Amygdala (tissue), 56 donors: Measurements from ENCODE around the gene PXMP2.

ENCODE experiments used
- DNase-seq, 56 donors: peaks; one replicate each; lab custom pipeline; 2025; lab: John Stamatoyannopoulos, UW

PXMP2 gene

DNA sequence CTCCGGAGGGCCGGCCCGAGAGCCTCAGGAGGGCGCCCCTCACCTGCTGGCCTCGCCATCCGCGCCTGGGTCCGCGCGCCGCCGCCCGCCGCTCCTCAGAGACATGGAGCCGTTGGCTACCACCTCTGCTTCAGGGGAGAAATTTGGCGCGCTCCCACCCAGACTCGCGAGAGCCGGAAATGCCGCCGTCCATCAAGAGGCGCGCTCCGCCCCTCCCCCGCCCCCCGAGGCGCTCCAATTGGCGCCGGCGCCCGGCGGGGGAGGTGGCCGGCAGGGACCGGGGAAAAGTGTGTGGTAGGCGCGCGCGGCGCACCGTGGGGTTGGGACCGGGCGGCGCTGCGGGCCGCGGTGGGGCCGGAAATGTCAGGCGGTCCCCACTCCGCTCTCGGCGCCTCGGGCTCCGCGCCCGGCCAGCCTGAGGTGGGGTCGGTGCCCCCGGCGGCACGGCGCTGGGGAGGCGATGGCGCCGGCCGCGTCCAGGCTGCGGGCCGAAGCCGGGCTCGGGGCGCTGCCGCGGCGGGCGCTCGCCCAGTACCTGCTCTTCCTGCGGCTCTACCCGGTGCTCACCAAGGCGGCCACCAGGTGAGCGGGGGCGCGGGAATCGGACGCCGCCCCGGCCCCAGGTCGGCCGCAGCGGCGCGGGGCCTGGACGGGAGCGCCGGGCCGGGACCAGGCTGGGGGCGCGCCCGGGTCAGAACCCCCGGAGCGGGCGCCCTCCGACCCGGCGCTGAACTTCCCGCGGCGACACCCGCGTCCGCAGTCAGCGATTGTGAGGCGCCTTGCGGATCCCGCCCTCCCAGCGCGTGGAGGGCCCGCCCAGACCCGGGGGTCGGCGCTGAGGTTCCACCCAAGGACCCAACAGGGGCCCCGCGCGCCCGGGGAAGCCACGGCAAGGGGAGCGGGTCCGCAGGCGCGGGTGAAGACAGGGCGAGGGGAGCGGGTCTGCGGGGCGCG, at the start of gene PXMP2, which contains the start of gene POLE:
PXMP2 (plus strand) TSS at position 377 of the 954 bp plus-strand sequence; CDS start at position 461, 84 bp downstream.
POLE (minus strand) TSS at position 132 of the 954 bp plus-strand sequence; CDS start at position 105, 27 bp downstream.
- peak; percentile 15 to 95 (median 85) for DNase-seq

DNA sequence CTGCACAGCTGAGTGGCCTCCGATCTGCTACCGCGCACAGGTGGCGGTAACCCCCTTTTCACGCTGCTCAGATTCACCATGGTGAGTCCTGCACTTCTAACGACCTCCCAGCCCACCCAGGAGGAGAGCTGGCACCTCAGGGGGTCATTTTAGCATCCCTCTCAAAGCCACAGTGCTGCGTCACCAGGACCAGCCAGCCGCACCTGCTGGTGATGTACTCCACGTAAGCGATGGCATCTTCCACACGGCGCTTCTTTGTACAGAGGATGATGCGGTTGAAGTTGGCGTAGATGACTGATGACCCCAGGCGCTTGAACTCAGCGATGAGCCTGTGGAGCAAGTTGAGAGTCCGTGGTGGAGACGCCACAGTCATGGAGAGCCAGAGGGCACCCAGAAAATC, 49.6 kb upstream of the PXMP2 start:
- no peak for DNase-seq

- DNase-seq: peak in 9 of 56 donors; percentile 2 to 53 (median 13)
Measured at GRCh38 chr12:132638541-132639408, 48.6 kb upstream of the PXMP2 start.

DNA sequence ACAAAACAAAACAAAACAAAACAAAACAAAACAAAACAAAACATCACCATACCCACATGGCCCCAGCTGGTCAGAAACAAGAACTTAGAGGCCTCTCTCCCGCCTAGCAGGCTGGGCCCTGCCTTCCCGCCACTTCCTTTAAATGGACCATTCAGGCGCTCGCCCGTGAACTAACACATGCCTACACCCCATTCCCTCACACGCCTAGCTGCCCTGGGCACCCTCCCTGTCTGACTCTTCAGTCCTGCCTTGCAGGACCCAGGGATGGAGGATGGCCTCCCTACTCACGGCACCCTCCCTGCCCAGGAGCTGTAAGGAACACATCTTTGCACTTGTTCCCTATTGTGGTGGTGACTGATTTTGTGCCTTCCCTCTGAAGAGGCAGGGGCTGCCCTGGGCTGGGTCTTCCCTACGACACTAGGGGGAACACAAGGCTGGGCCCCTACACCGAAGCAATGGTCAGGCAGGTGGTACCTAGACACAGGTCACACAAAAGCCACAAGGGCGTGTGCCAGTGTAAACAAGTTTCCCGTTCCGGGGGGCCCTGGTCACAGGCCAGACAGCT, 47.3 kb upstream of the PXMP2 start:
- DNase-seq: no peak

DNA sequence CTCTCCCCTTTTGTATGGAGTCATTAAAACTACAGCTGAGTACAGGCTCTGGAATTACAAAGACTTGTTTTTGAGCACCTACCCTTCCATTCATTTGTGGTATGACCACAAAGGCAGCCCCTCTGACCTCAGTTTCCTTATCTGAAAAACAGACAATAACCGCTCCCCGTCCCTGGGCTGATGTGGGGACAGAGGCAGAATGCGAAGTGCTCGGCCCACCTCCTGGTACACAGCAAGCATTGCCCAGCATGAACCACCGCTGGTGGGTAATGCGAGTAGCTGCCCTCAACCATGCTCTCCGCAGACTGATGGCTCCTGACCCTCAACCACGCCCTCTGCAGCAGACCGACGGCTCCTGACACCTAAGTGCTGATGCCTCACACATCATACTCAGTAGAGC, 46.5 kb upstream of the PXMP2 start:
- no peak for DNase-seq

GRCh38 chr12:132641811-132642650, 45.4 kb upstream of the PXMP2 start:
- no peak for DNase-seq

GRCh38 chr12:132642846-132643835, 44.2 kb upstream of the PXMP2 start:
- DNase-seq: no peak

GRCh38 chr12:132646850-132647249, 40.5 kb upstream of the PXMP2 start:
- no peak for DNase-seq

GRCh38 chr12:132647858-132648257, 39.5 kb upstream of the PXMP2 start:
- DNase-seq: no peak

DNA sequence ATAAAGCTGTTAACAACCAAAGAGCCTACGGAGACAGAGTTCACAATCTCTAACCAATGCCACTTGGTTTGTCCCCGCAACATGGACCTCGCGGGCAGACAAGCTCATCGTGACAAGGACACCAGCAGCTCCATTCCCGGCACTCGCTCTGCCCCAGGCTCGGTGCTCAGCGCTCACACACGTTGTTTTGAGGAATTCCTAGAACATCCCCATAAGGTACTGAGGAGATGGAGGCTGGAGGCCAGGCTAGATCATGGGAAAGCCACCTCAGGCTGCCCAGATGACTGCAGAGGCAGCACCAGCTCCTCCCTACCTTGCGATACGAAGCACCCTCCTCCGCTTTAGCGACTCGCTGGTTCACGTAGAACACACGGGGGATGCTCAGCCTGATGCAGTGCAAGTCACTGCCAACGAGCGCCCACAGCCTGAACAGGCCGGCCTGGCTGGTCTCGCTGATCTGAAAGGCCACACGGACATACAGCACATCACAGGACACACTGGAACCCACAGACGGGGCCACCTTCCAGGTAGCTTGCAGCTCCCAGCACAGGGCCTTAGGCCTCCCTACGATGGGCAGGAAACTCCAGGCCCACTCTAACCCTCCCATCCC, 38.7 kb upstream of the PXMP2 start:
- no peak for DNase-seq

- DNase-seq: no peak
Measured at GRCh38 chr12:132649226-132649945, 38.0 kb upstream of the PXMP2 start.

DNA sequence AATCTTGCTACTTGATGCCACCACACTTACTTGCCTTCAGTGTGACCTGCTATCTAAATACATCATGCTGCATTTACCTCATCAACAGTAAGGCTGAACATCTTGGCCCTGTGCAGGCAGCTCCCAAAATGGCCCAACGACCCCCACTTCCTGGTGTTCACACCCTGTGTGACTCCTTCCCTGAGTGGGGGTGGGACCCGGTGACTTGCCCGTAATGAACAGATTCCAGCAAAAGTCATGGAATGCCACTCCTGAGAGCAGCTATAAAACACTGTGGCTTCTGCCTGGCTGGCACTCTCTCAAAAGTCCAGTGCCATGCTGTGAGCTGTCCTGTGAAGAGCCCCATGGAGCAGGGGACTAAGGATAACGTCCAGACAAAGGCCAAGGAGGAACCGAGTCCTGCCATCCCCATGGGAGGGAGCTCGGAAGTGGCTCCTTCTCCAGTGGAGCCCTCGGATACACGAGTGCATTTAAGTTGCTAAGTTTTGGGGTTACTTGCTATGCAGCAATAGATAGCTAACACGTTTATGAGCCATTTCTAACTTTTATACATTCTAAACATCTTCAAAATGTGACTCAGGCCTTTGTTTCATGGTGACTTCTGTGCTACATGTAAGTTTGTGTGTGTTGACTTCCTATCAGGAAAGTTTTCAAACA, 35.8 kb upstream of the PXMP2 start:
- no peak for DNase-seq

DNA sequence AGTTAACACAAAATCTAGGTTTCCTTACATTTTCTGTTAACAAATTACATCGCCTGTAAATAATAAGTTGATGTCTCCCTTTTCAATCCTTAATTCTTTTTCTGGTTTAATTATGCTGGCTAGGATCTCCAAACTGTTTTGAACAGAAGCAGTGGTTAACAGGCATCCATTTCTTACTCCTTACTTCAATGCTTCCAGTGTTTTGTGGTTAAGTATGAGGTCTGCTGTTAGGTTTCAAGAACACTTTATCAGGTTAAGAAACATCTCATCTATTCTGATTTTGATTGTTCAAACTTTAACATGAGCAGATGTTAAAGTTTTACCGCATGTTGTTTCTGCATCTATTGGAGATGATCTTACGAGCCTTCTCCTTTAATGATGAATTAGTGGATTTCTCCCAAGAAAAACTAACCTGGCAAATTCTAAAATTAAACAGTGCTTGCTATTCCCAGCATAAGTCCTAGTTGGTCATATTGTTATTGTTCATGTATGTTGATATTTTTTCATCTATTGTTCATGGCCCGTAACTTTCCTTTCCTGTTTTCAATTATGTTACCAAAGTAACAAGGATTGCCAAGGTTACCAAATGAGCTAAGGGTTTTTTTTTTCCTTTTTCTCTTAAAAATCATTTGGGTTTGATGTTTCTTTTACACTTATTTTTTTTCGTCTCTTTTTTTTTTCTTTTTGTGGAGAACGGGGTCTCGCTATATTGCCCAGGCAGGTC, 33.7 kb upstream of the PXMP2 start:
- DNase-seq: no peak

GRCh38 chr12:132657004-132657727, 30.2 kb upstream of the PXMP2 start:
- DNase-seq: no peak

DNA sequence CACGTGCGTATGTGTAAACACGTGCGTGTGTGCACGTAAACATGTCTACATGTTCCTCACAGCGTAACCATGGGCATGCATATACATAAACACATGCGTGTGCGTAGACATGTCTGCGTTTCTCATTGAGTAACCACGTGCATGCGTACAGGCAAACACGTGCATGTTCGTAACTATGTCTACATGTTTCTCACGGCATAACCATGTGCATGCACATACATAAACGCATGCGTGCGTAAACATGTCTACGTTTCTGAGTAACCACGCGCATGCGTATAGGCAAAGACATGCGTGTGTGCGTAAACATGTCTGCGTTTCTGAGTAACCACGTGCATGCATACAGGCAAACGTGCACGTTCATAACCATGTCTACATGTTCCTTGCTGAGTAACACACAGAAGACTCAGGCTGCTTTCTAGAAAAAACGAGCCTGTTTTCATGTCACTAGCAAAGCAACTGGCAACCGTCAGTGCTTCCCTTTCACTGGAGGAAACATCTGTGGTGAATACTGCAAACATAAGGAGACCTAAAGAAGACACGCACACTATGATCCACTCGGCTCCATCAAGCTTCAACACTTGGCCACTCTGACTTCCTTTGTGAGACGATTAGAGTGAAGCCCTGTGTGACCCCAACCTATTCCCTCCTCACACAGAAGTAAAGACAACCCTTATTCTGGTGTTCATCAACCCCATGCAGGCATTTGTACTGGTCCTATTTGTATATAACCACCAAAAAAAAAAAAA, 29.1 kb upstream of the PXMP2 start:
- DNase-seq: no peak
